MCF 10A (cell line): ENCODE data around the gene WFIKKN1. TPM values are rescaled to one million over a fixed set of nuclear protein-coding genes. Genes with fewer than 3 reads are reported as not detected.
A peak's percentile ranks its signal among the peaks of the same experiment; 100 is the strongest.

Source experiments
- BruUV-seq: library from RNA; stranded (reverse); fragments of 400-500 nt; replicated peaks from 2 replicates; lab custom pipeline; 2021; lab: Mats Ljungman, UMichigan
- CTCF ChIA-PET: fragments of 300-600 bp; sonication (Branson Sonifier 250); formaldehyde crosslinking; extraction: SDS; loops from one replicate; lab custom pipeline; 2021; ENCODE audit warnings: antibody characterized with exemption, inconsistent platforms; lab: Yijun Ruan, JAX
- POLR2A ChIA-PET: fragments of 300-600, 350-650 bp; sonication (Branson Sonifier 250); formaldehyde crosslinking; extraction: SDS; loops from one replicate; lab custom pipeline; 2020; ENCODE audit warnings: antibody characterized with exemption, inconsistent platforms; lab: Yijun Ruan, JAX
- DNase-seq: peaks from one replicate; pipeline ENCODE4 v3.0.0-alpha.2; 2018; ENCODE audit not compliant: unreplicated experiment
- H3K27ac Mint-ChIP-seq: one replicate; pipeline ENCODE4 v1.8.0; 2022; ENCODE audit warnings: mild to moderate bottlenecking, low read depth, mixed read lengths; ENCODE audit not compliant: unreplicated experiment
- H3K27me3 Mint-ChIP-seq: one replicate; pipeline ENCODE4 v1.8.0; 2022; ENCODE audit warnings: mixed read lengths; ENCODE audit not compliant: insufficient read depth, unreplicated experiment
- H3K36me3 Mint-ChIP-seq: one replicate; pipeline ENCODE4 v1.8.0; 2022; ENCODE audit warnings: mild to moderate bottlenecking, moderate library complexity, mixed read lengths; ENCODE audit not compliant: insufficient read depth, unreplicated experiment
- H3K4me1 Mint-ChIP-seq: one replicate; pipeline ENCODE4 v1.8.0; 2022; ENCODE audit warnings: mixed read lengths; ENCODE audit not compliant: insufficient read depth, unreplicated experiment
- H3K4me3 Mint-ChIP-seq: one replicate; pipeline ENCODE4 v1.8.0; 2022; ENCODE audit warnings: mild to moderate bottlenecking, moderate library complexity, mixed read lengths; ENCODE audit not compliant: unreplicated experiment
- H3K9me3 Mint-ChIP-seq: one replicate; pipeline ENCODE4 v1.8.0; 2022; ENCODE audit warnings: mixed read lengths; ENCODE audit not compliant: unreplicated experiment
- intact Hi-C: fragments of 100-400 bp; cut with micrococcal nuclease; formaldehyde crosslinking; loops from 2 replicates; pipeline ENCODE4 v1.14.1; 2022
- total RNA-seq: library from RNA; stranded (reverse); gene quantifications from 2 replicates; pipeline ENCODE4 v1.2.3, GENCODE V29; 2022
- TF ChIP-seq, protein P1 (sequence below): fragments of 200-600 bp; IDR thresholded peaks from one replicate; pipeline ENCODE4 v1.8.0; 2022; ENCODE audit warnings: antibody characterized with exemption, mild to moderate bottlenecking; ENCODE audit not compliant: unreplicated experiment

WFIKKN1 gene
- total RNA-seq, 1 experiment from 2014 or later, result 0.14 TPM

DNA sequence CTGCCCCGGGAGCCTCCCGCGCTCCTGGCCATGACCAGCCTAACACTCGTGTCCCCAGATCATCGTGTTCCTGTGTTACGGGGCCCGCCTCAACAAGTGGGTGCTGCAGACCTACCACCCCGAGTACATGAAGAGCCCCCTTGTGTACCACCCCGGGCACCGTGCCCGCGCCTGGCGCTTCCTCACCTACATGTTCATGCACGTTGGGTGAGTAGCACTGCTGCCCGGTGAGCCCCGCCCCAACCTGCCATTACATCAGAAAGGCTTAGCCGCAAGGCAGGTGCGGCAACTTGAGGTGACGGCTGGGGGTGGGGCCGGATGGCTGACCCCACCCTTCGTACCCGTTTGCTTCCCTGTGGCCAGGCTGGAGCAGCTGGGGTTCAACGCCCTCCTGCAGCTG, 46.1 kb downstream of the WFIKKN1 start:
- H3K36me3 Mint-ChIP-seq, result peaks cover 51% of the 10 kb centered on the region
- peak overlapping the region; percentile 14 for H3K4me3 Mint-ChIP-seq
- no peaks in the 10 kb centered on the region for H3K27me3 Mint-ChIP-seq
- CTCF ChIA-PET, result interaction anchor here (0.8 kb wide), 1 partner anchor 9 kb away, joined by 5 read pairs; the partner anchor contains the start of gene RHOT2
- intact Hi-C loops, result no loop called here
- BruUV-seq, result no TSS peak
- H3K27ac Mint-ChIP-seq, result no peak overlapping the region
- TF ChIP-seq, protein P1, sequence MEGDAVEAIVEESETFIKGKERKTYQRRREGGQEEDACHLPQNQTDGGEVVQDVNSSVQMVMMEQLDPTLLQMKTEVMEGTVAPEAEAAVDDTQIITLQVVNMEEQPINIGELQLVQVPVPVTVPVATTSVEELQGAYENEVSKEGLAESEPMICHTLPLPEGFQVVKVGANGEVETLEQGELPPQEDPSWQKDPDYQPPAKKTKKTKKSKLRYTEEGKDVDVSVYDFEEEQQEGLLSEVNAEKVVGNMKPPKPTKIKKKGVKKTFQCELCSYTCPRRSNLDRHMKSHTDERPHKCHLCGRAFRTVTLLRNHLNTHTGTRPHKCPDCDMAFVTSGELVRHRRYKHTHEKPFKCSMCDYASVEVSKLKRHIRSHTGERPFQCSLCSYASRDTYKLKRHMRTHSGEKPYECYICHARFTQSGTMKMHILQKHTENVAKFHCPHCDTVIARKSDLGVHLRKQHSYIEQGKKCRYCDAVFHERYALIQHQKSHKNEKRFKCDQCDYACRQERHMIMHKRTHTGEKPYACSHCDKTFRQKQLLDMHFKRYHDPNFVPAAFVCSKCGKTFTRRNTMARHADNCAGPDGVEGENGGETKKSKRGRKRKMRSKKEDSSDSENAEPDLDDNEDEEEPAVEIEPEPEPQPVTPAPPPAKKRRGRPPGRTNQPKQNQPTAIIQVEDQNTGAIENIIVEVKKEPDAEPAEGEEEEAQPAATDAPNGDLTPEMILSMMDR, result no peak
- no peaks in the 10 kb centered on the region for H3K9me3 Mint-ChIP-seq
- H3K4me1 Mint-ChIP-seq, result no peaks in the 10 kb centered on the region
- POLR2A ChIA-PET, result interaction anchor here (0.6 to 2.0 kb wide), 6 partner anchors 9 to 84 kb away, joined by 3 to 17 read pairs (median 4); partner anchors contain the start of genes ANTKMT, RHOT2 and WDR24
- peak; percentile 91 for DNase-seq

DNA sequence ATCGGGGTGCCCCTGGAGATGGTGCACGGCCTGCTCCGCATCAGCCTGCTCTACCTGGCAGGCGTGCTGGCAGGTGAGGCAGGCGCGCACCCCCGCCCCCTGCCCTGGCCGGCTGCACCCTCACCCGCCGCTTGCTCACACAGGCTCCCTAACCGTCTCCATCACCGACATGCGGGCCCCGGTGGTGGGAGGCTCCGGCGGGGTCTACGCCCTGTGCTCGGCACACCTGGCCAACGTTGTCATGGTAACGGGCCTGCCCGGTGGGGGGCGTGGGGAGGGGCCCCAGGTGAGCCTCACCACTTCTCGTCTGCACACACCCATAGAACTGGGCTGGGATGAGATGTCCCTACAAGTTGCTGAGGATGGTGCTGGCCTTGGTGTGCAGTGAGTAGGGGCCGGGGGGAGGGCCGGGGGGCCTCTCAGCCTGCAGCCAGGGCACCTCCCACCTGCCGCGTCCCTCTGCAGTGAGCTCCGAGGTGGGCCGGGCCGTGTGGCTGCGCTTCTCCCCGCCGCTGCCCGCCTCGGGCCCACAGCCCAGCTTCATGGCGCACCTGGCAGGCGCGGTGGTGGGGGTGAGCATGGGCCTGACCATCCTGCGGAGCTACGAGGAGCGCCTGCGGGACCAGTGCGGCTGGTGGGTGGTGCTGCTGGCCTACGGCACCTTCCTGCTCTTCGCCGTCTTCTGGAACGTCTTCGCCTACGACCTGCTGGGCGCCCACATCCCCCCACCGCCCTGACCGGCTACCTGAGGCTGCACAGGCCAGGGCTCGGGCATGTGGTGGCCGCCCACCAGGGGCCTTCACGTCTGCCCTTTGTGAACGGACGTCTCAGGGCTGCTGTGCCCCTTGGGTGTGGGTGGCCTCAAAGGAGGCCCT, 46.8 kb downstream of the WFIKKN1 start:
- Mint-ChIP-seq H3K27ac (no peak overlapping the region), H3K4me1 (no peaks in the 10 kb centered on the region), H3K9me3 (no peaks in the 10 kb centered on the region), H3K27me3 (no peaks in the 10 kb centered on the region), H3K4me3 (no peak overlapping the region), H3K36me3 (peaks cover 58% of the 10 kb centered on the region)
- DNase-seq, result no peak
- intact Hi-C loops, result no loop called here
- CTCF ChIA-PET, result interaction anchor here (1.6 kb wide), 1 partner anchor 8 kb away, joined by 6 read pairs; no protein-coding TSS in a partner anchor
- POLR2A ChIA-PET, result interaction anchor here (0.6 to 3.9 kb wide), 6 partner anchors 9 to 90 kb away, joined by 3 to 17 read pairs (median 4); partner anchors contain the start of genes ANTKMT, CCDC78 and HAGHL
- TF ChIP-seq, protein P1, result no peak
- no TSS peak for BruUV-seq

DNA sequence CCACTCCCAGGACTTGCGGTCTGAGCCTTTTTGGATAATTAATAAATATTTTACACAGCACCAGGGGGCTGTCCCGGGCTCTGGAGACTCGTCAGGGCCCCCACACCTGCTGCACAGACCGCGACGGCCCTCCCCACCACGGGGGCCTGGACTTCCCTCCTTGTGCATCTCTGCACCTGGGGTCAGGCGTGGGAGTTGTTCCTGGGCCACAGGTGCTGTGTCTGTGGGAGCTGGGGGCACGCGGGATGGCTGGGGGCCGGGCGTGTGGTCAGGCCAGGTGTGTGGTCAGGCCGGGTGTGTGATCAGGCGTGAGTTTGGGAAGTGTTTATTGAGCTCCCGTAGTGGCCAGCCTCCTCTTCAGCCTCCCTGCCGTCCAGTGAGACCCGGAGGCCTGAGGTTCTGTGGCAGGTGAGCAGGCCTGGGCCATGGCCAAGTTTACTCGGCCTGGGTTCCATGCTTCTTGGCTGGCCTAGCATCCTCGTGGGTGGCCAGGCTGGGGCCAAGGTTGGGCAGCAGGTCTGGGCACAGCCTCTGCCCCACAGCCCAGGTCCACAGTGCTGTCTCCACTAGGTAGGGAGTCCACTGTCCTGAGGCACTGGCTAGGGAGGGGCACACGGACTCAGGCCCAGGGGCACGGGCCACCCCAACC, 47.5 kb downstream of the WFIKKN1 start:
- TF ChIP-seq, protein P1, result no peak
- CTCF ChIA-PET, result interaction anchor here (1.2 to 1.6 kb wide), 2 partner anchors 9 to 17 kb away, joined by 3 to 6 read pairs; no protein-coding TSS in a partner anchor
- peak; percentile 67 for DNase-seq
- H3K9me3 Mint-ChIP-seq, result no peaks in the 10 kb centered on the region
- no peak overlapping the region for H3K27ac Mint-ChIP-seq
- H3K36me3 Mint-ChIP-seq, result peaks cover 57% of the 10 kb centered on the region
- intact Hi-C loops, result no loop called here
- H3K4me1 Mint-ChIP-seq, result no peaks in the 10 kb centered on the region
- no TSS peak for BruUV-seq
- POLR2A ChIA-PET, result interaction anchor here (0.9 to 3.9 kb wide), 8 partner anchors 10 to 98 kb away, joined by 3 to 17 read pairs (median 4); partner anchors contain the start of genes CCDC78, HAGHL and RHOT2
- H3K27me3 Mint-ChIP-seq, result no peaks in the 10 kb centered on the region
- H3K4me3 Mint-ChIP-seq, result no peak overlapping the region
